Neutrophil (primary cell): ENCODE data around the gene PCBD1.
A peak's percentile ranks its signal among the peaks of the same experiment; 100 is the strongest.

Experiments
- H3K27ac ChIP-seq: fragments of 200-600 bp; sonication (generic); 2 replicates; pipeline ENCODE4 v1.5.1; 2016; ENCODE audit warnings: mild to moderate bottlenecking, moderate library complexity
- H3K27me3 ChIP-seq: fragments of 200-600 bp; sonication (generic); 2 replicates; pipeline ENCODE4 v1.6.0; 2016; ENCODE audit warnings: mild to moderate bottlenecking
- H3K36me3 ChIP-seq: fragments of 200-600 bp; sonication (generic); 2 replicates; pipeline ENCODE4 v1.5.1; 2017
- H3K4me1 ChIP-seq, 2 experiments: fragments of 200-600 bp in 1 of 2; sonication (generic) in 1 of 2; 1 replicate in 1 of 2; 2 replicates in 1 of 2; pipeline versions ENCODE4 v1.5.1 to v1.6.1; 2013 to 2016; ENCODE audit warnings: low read depth in 1 of 2, low read length in 1 of 2, mild to moderate bottlenecking in 1 of 2, moderate library complexity in 1 of 2; ENCODE audit not compliant: control insufficient read depth in 1 of 2, insufficient read depth in 1 of 2
- H3K4me3 ChIP-seq, 2 experiments: fragments of 200-600 bp in 1 of 2; sonication (generic) in 1 of 2; 1 replicate in 1 of 2; 2 replicates in 1 of 2; pipeline ENCODE4 v1.5.1; 2013 to 2016; ENCODE audit warnings: low read depth in 1 of 2, low read length in 1 of 2, mild to moderate bottlenecking in 1 of 2, moderate library complexity in 1 of 2
- H3K9me3 ChIP-seq: fragments of 200-600 bp; sonication (generic); 2 replicates; pipeline ENCODE4 v1.5.1; 2016
- CTCF ChIP-seq: fragments of 200-600 bp; sonication (generic); IDR thresholded peaks from 2 replicates; pipeline ENCODE4 v1.5.1; 2016; ENCODE audit warnings: antibody characterized with exemption

The PCBD1 gene

GRCh38 chr10:70890917-70891431 is 2.6 kb upstream of the PCBD1 start:
- H3K9me3 ChIP-seq, result no peaks in the 10 kb centered on the region
- H3K4me3 ChIP-seq, result no peak overlapping the region
- H3K4me1 ChIP-seq, result peaks cover 14 to 22% of the 10 kb centered on the region in 2 experiments
- H3K27me3 ChIP-seq, result peaks cover 11% of the 10 kb centered on the region
- H3K36me3 ChIP-seq, result no peaks in the 10 kb centered on the region
- H3K27ac ChIP-seq, result no peak overlapping the region
- no peak for TF ChIP-seq CTCF

GRCh38 chr10:70889291-70889690 is 926 bp upstream of the PCBD1 start:
- Histone ChIP-seq H3K36me3 (no peaks in the 10 kb centered on the region), H3K4me3 (no peak overlapping the region), H3K4me1 (peaks cover 14 to 22% of the 10 kb centered on the region in 2 experiments), H3K27ac (no peak overlapping the region), H3K27me3 (peaks cover 11% of the 10 kb centered on the region), H3K9me3 (no peaks in the 10 kb centered on the region)
- no peak for TF ChIP-seq CTCF

- Histone ChIP-seq H3K9me3 (no peaks in the 10 kb centered on the region), H3K27ac (no peak overlapping the region), H3K36me3 (no peaks in the 10 kb centered on the region), H3K27me3 (peaks cover 11% of the 10 kb centered on the region), H3K4me3 (peak overlapping the region in 1 of 2 experiments; percentile 53), H3K4me1 (peaks cover 11 to 13% of the 10 kb centered on the region in 2 experiments)
- TF ChIP-seq CTCF, result no peak
Measured at GRCh38 chr10:70886921-70887665, 1.3 kb downstream of the PCBD1 start.

GRCh38 chr10:70885931-70886903 is 2.1 kb downstream of the PCBD1 start:
- no peak for TF ChIP-seq CTCF
- no peaks in the 10 kb centered on the region for H3K9me3 ChIP-seq
- H3K36me3 ChIP-seq, result no peaks in the 10 kb centered on the region
- H3K27ac ChIP-seq, result no peak overlapping the region
- H3K4me3 ChIP-seq, result no peak overlapping the region
- peaks cover 11 to 13% of the 10 kb centered on the region in 2 experiments for H3K4me1 ChIP-seq
- H3K27me3 ChIP-seq, result peaks cover 11% of the 10 kb centered on the region

- H3K4me3 ChIP-seq, result no peak overlapping the region
- H3K36me3 ChIP-seq, result no peaks in the 10 kb centered on the region
- no peak for TF ChIP-seq CTCF
- H3K27me3 ChIP-seq, result peaks cover 11% of the 10 kb centered on the region
- peaks cover 11 to 13% of the 10 kb centered on the region in 2 experiments for H3K4me1 ChIP-seq
- no peak overlapping the region for H3K27ac ChIP-seq
- no peaks in the 10 kb centered on the region for H3K9me3 ChIP-seq
Measured at GRCh38 chr10:70885481-70885880, 2.9 kb downstream of the PCBD1 start.
